ENCODE measurements around the gene PRSS50. TPM values are rescaled to one million over a fixed set of nuclear protein-coding genes. Genes with fewer than 3 reads are reported as not detected.

PRSS50 gene
- total and polyA plus RNA-seq, 9 donors = 0.12 to 0.69 (median 0.32) TPM; not detected in 1

DNA sequence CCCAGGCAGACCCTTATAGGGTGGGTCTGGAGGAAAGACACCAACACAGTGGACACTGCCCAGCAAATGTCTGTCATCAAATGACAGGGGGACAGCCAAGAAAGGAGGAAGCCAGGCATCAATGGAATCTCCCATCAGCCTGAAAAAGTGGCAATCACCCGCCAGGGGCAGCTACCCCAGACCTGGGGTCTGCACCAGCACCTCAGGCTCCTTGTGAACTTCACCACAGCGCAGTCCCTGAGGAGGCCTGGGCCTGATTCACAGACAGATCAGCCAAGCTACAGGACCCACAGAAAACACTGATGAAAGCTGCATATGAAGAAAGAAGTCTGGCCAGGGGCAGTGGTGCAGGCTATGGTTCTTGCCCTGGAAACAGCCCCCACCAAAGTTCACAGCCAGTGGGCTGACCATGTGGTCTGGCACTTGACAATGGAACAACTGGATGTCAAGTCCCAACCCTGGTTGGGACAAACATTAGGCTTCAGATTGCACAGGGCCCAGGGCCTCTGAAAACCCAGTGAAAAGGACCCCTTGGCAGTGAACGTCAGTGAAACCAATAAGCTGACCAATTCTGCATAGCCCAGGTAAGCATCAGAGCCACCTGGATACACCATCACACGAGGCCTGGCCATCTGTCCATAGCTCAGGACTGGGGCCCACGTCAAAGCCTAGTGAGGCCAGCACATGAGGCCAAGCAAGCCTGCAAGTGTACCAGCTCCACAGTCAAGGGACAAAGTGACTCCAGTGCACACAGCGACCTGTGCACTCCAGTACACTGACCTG lies 53.3 kb downstream of the PRSS50 start:
- Histone ChIP-seq H3K27me3 (no peaks in the 10 kb centered on the region), H3K9me3 (no peaks in the 10 kb centered on the region), H3K4me3 (no peak overlapping the region), H3K27ac (no peak overlapping the region), H3K4me1 (ENCODE audit: insufficient read depth) (peaks cover 7% of the 10 kb centered on the region), H3K36me3 (no peaks in the 10 kb centered on the region)
- TF ChIP-seq, protein P1, sequence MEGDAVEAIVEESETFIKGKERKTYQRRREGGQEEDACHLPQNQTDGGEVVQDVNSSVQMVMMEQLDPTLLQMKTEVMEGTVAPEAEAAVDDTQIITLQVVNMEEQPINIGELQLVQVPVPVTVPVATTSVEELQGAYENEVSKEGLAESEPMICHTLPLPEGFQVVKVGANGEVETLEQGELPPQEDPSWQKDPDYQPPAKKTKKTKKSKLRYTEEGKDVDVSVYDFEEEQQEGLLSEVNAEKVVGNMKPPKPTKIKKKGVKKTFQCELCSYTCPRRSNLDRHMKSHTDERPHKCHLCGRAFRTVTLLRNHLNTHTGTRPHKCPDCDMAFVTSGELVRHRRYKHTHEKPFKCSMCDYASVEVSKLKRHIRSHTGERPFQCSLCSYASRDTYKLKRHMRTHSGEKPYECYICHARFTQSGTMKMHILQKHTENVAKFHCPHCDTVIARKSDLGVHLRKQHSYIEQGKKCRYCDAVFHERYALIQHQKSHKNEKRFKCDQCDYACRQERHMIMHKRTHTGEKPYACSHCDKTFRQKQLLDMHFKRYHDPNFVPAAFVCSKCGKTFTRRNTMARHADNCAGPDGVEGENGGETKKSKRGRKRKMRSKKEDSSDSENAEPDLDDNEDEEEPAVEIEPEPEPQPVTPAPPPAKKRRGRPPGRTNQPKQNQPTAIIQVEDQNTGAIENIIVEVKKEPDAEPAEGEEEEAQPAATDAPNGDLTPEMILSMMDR (IDR thresholded peaks at IDR 0.05) = no peak
- TF ChIP-seq EP300 (IDR thresholded peaks at IDR 0.05) (no peak), POLR2A (IDR thresholded peaks at IDR 0.05) (no peak)
- WGBS, 3 donors = 92 to 94% (median 94%) methylated on average over 5 to 6 of the region's 6 CpGs
- DNase-seq = peak in 1 of 5 donors; percentile 21
- intact Hi-C loops (cut with DNase I) = no loop called here

DNA sequence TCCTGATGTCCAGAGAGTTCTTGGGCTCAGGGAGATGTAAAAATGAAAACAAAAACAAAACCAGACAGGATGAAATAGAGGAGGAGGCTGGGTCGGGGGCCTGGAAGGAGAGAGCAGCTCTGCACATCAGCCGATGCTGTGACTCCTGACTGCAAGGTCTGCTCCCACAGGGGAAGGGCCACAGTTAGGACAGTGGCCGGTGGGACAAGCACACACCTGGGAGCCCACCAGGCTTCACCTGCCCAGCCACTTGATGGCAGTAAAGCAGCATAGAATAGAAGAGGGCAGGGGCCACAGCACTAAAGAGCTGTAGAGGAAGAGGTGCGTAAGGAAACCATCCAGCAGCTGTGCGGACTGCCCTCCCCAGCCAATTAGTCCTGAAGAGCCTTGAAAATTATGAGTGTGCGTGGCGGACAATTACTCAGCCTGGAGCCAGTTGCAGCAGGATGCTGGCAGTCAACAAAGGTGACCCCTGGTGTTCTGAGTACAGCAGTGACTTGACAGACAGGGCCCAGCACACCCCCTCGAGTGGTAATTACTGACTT lies 54.0 kb downstream of the PRSS50 start:
- DNase-seq = peak in 3 of 5 donors; percentile 15 to 31 (median 22)
- TF ChIP-seq POLR2A (IDR thresholded peaks at IDR 0.05) = no peak
- TF ChIP-seq, protein P1 (IDR thresholded peaks at IDR 0.05) = no peak
- no peak for TF ChIP-seq EP300 (IDR thresholded peaks at IDR 0.05)
- no peak overlapping the region for H3K4me3 ChIP-seq
- no peaks in the 10 kb centered on the region for H3K27me3 ChIP-seq
- no peak overlapping the region for H3K27ac ChIP-seq
- H3K4me1 ChIP-seq (ENCODE audit: insufficient read depth) = peaks cover 7% of the 10 kb centered on the region
- intact Hi-C loops (cut with DNase I) = no loop called here
- 40 to 61% (median 44%) methylated on average over 8 of the region's 8 CpGs for WGBS, 3 donors
- no peaks in the 10 kb centered on the region for H3K36me3 ChIP-seq
- no peaks in the 10 kb centered on the region for H3K9me3 ChIP-seq

DNA sequence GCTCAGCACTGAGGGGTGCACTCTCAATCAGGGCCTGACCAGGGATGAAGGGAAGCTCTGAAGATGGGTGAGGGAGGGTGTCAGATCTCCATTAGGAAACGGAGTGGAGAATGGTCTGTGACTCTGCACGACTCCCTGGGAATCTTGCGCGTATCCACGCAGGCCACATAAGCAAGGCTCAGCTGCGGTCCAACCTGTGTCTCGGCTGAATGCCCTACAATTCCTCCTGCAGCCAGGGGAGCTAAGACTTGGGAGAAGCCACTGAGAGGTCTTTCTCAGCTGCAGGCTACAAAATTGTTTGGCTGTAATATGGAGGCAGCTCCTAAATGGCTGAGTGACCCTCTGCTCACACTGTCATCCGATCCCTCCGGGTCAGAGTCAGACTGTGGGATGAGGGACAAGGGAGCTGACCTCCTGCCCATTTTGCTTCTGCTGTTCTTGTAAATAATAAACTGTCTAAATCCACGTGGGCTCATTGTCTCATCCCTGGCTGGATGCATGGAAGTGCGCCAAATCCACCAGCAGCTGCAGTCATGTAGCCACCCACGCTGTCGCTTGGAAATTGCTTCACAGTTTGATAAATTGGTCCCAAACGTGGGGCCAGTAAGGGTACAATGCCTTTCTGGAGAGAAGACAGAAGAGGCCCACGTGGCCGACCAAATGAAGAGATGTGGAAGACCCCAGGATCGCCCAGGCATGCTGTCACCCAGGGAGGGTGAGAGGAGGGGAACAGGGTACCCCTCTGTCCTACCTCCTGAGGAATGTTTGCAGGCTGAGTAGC lies 54.7 kb downstream of the PRSS50 start:
- TF ChIP-seq EP300 (IDR thresholded peaks at IDR 0.05) (no peak), POLR2A (IDR thresholded peaks at IDR 0.05) (no peak)
- TF ChIP-seq, protein P1 (IDR thresholded peaks at IDR 0.05) = no peak
- H3K9me3 ChIP-seq = no peaks in the 10 kb centered on the region
- peak in 4 of 5 donors; percentile 30 to 57 (median 34) for DNase-seq
- H3K27ac ChIP-seq = no peak overlapping the region
- H3K4me1 ChIP-seq (ENCODE audit: insufficient read depth) = peaks cover 7% of the 10 kb centered on the region
- WGBS, 3 donors = 29 to 35% (median 32%) methylated on average over 17 of the region's 17 CpGs
- no peaks in the 10 kb centered on the region for H3K27me3 ChIP-seq
- no peaks in the 10 kb centered on the region for H3K36me3 ChIP-seq
- H3K4me3 ChIP-seq = no peak overlapping the region
- intact Hi-C loops (cut with DNase I) = no loop called here

Small RNA genes within 50 kb of the gene (small RNA-seq; reads per million reads assigned to genes)
- gene PRSS45 = not detected

Other genes starting within 250 kb of the PRSS50 start
- not detected for gene RTP3, start 219.9 kb downstream of the PRSS50 start, total RNA-seq
- not detected for gene RTP3, start 219.9 kb downstream of the PRSS50 start, polyA plus RNA-seq
- 1 to 10 TPM; 3.9 to 9.3 (median 6.2) TPM for gene LRRC2, start 151.6 kb downstream of the PRSS50 start, total RNA-seq
- gene LRRC2, start 151.6 kb downstream of the PRSS50 start, polyA plus RNA-seq = 1 to 10 TPM; 5.8 to 6.9 TPM
- gene FAM240A, start 105.3 kb downstream of the PRSS50 start, total RNA-seq = under 1 TPM in 1 of 7 donors, not detected in 6; 0.17 TPM
- not detected for gene FAM240A, start 105.3 kb downstream of the PRSS50 start, polyA plus RNA-seq
- 10 to 100 TPM in 1 of 7 donors, 1 to 10 TPM in 6; 5.7 to 13.2 (median 6.8) TPM for gene ALS2CL, start 24.2 kb downstream of the PRSS50 start, total RNA-seq
- gene ALS2CL, start 24.2 kb downstream of the PRSS50 start, polyA plus RNA-seq = 1 to 10 TPM; 3.3 to 4.9 TPM
- 1 to 10 TPM in 3 of 7 donors, under 1 TPM in 3, not detected in 1; 0.50 to 2.4 (median 1.0) TPM for gene TMIE, start 16.5 kb downstream of the PRSS50 start, total RNA-seq
- gene TMIE, start 16.5 kb downstream of the PRSS50 start, polyA plus RNA-seq = 1 to 10 TPM in 1 of 2 donors, under 1 TPM in 1; 0.40 to 1.3 TPM
- 10 to 100 TPM in 1 of 7 donors, 1 to 10 TPM in 6; 2.6 to 10.8 (median 4.3) TPM for gene MYL3, start 145.6 kb upstream of the PRSS50 start, total RNA-seq
- gene MYL3, start 145.6 kb upstream of the PRSS50 start, polyA plus RNA-seq = 1 to 10 TPM in 1 of 2 donors, under 1 TPM in 1; 0.63 to 2.9 TPM
- 10 to 100 TPM in 6 of 7 donors, 1 to 10 TPM in 1; 5.9 to 23.9 (median 13.4) TPM for gene PTH1R, start 159.9 kb upstream of the PRSS50 start, total RNA-seq
- gene PTH1R, start 159.9 kb upstream of the PRSS50 start, polyA plus RNA-seq = 1 to 10 TPM; 3.8 to 9.4 TPM